ENCODE data around the gene PPA1. TPM values are rescaled to one million over a fixed set of nuclear protein-coding genes. Genes with fewer than 3 reads are reported as not detected.

PPA1 gene
- total RNA-seq, 6 experiments from 2014 or later: 105 to 132 (median 121) TPM

GRCh38 chr10:70234668-70235447 lies 1.6 kb upstream of the PPA1 start:
- peak overlapping the region; percentile 57 for H3K27ac Mint-ChIP-seq
- H3K27me3 Mint-ChIP-seq (ENCODE audit: insufficient read depth): peaks cover 2% of the 10 kb centered on the region
- TF ChIP-seq, protein P1, sequence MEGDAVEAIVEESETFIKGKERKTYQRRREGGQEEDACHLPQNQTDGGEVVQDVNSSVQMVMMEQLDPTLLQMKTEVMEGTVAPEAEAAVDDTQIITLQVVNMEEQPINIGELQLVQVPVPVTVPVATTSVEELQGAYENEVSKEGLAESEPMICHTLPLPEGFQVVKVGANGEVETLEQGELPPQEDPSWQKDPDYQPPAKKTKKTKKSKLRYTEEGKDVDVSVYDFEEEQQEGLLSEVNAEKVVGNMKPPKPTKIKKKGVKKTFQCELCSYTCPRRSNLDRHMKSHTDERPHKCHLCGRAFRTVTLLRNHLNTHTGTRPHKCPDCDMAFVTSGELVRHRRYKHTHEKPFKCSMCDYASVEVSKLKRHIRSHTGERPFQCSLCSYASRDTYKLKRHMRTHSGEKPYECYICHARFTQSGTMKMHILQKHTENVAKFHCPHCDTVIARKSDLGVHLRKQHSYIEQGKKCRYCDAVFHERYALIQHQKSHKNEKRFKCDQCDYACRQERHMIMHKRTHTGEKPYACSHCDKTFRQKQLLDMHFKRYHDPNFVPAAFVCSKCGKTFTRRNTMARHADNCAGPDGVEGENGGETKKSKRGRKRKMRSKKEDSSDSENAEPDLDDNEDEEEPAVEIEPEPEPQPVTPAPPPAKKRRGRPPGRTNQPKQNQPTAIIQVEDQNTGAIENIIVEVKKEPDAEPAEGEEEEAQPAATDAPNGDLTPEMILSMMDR (IDR thresholded peaks at IDR 0.05): no peak
- peaks cover 36% of the 10 kb centered on the region for H3K4me1 Mint-ChIP-seq (ENCODE audit: low read depth)
- no peaks in the 10 kb centered on the region; the same call in 1 of the 2 replicates for H3K36me3 Mint-ChIP-seq (ENCODE audit: low read depth)
- DNase-seq: peak; percentile 70
- peaks cover 4% of the 10 kb centered on the region for H3K9me3 Mint-ChIP-seq
- peak overlapping the region; percentile 43 for H3K4me3 Mint-ChIP-seq

DNA sequence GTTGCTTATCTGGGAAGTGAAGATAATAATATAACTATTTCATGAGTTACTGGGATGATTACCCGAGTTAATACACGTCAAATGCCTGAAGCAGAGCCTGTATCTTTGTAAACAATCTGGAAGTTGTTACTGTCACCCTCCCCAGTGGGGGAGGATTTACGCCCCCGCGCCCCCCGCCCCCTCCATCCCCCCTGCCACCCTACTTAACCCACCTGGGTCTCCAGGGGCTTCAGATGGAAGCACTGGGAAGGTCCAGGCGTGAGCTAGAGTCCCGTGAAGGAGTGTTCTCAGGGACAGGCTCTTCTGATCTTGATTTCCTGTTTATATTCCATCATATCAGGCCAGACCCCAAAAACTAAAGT lies 691 bp upstream of the PPA1 start:
- peak overlapping the region; percentile 94 for H3K27ac Mint-ChIP-seq

DNA sequence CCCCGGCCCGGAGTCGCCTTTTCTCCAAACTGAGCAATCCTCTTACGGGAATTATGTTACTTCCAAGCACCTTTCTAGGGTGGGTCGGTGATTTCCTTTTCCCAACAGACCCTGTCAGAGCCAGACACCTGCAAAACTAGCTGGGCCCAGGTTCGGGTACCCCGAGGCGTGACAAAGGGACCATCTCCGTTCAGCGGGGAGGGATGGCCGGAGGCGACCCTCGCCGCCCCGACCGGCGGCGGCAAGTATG lies 445 bp downstream of the PPA1 start:
- Mint-ChIP-seq H3K36me3 (ENCODE audit: low read depth) (no peaks in the 10 kb centered on the region; the same call in 1 of the 2 replicates), H3K4me3 (peak overlapping the region; percentile 98), H3K27me3 (ENCODE audit: insufficient read depth) (peaks cover 2% of the 10 kb centered on the region), H3K4me1 (ENCODE audit: low read depth) (peaks cover 43% of the 10 kb centered on the region), H3K9me3 (peaks cover 4% of the 10 kb centered on the region), H3K27ac (peak overlapping the region; percentile 92)
- no peak for DNase-seq
- TF ChIP-seq, protein P1 (IDR thresholded peaks at IDR 0.05): no peak

More for the DNA sequence above, 691 bp upstream of the PPA1 start:
- DNase-seq: no peak
- peaks cover 37% of the 10 kb centered on the region for H3K4me1 Mint-ChIP-seq (ENCODE audit: low read depth)
- H3K36me3 Mint-ChIP-seq (ENCODE audit: low read depth): no peaks in the 10 kb centered on the region; the same call in 1 of the 2 replicates
- H3K27me3 Mint-ChIP-seq (ENCODE audit: insufficient read depth): peaks cover 2% of the 10 kb centered on the region
- TF ChIP-seq, protein P1 (IDR thresholded peaks at IDR 0.05): no peak; the same call in 1 of the 2 replicates
- peak overlapping the region; percentile 90 for H3K4me3 Mint-ChIP-seq
- peaks cover 4% of the 10 kb centered on the region for H3K9me3 Mint-ChIP-seq

GRCh38 chr10:70232155-70232858 lies 922 bp downstream of the PPA1 start:
- H3K4me3 Mint-ChIP-seq: peak overlapping the region; percentile 98
- peak overlapping the region; percentile 92 for H3K27ac Mint-ChIP-seq
- peaks cover 3% of the 10 kb centered on the region for H3K9me3 Mint-ChIP-seq
- H3K36me3 Mint-ChIP-seq (ENCODE audit: low read depth): no peaks in the 10 kb centered on the region; the same call in 1 of the 2 replicates
- TF ChIP-seq, protein P1 (IDR thresholded peaks at IDR 0.05): no peak
- H3K27me3 Mint-ChIP-seq (ENCODE audit: insufficient read depth): peaks cover 2% of the 10 kb centered on the region
- peaks cover 43% of the 10 kb centered on the region for H3K4me1 Mint-ChIP-seq (ENCODE audit: low read depth)
- DNase-seq: peak; percentile 29

DNA sequence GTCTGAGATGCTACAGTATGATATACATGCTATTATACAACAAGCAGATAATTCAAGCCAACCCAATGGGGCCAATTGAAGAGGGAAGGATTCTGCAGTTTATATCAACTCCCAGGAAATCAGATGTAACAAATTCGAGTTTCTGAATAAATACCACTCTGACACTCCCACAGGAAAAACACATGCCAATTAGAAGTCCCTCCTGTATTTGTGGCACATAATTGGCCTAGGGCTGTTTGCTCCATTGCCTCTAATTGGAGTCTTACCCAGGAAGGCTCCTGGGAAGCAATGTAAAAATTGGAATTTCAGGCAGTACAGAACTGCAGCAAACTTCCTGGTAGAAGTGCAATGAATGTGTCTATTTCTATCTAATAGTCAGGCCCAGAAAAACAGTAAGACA lies 4.7 kb downstream of the PPA1 start:
- Mint-ChIP-seq H3K27ac (no peak overlapping the region), H3K27me3 (ENCODE audit: insufficient read depth) (no peaks in the 10 kb centered on the region; the same call in 1 of the 2 replicates)

More for the DNA sequence above, 4.7 kb downstream of the PPA1 start:
- Mint-ChIP-seq H3K4me3 (no peak overlapping the region), H3K4me1 (ENCODE audit: low read depth) (peaks cover 32% of the 10 kb centered on the region), H3K36me3 (ENCODE audit: low read depth) (no peaks in the 10 kb centered on the region; the same call in 1 of the 2 replicates), H3K9me3 (no peaks in the 10 kb centered on the region)
- no peak for DNase-seq
- TF ChIP-seq, protein P1 (IDR thresholded peaks at IDR 0.05): no peak

Measured in HFFc6 (cell line).